SK-N-MC (cell line): Measurements from ENCODE around the gene DPP8.

Experiments used
- DNase-seq: peaks from one replicate; pipeline ENCODE4 v3.0.0-alpha.2; 2011; ENCODE audit warnings: low read depth, low spot score
- H3K27ac ChIP-seq: fragments of 200-600 bp; sonication (generic); 2 replicates; pipeline ENCODE4 v1.5.1; 2016; ENCODE audit warnings: mixed run types
- H3K36me3 ChIP-seq: fragments of 200-600 bp; sonication (generic); 2 replicates; pipeline ENCODE4 v1.6.1; 2017; ENCODE audit warnings: antibody characterized with exemption, low read length, mixed read lengths; ENCODE audit not compliant: insufficient read depth
- H3K4me3 ChIP-seq: fragments of 200-600 bp; sonication (generic); 2 replicates; pipeline ENCODE4 v1.5.1; 2016
- H3K9ac ChIP-seq: fragments of 200-600 bp; sonication (generic); 2 replicates; pipeline ENCODE4 v1.8.0; 2017; ENCODE audit warnings: mixed run types, mixed read lengths; ENCODE audit not compliant: insufficient read length
- H3K9me3 ChIP-seq: fragments of 200-600 bp; sonication (generic); 2 replicates; pipeline ENCODE4 v1.6.1; 2017; ENCODE audit warnings: low read depth, mild to moderate bottlenecking, antibody characterized with exemption, low read length, moderate library complexity, mixed read lengths
- EZH2 ChIP-seq: fragments of 200-600 bp; sonication (generic); IDR thresholded peaks from one replicate; pipeline ENCODE4 v1.6.1; 2017; ENCODE audit warnings: antibody characterized with exemption
- FOXP2 ChIP-seq: optimal IDR thresholded peaks from 2 replicates; pipeline ENCODE3; 2011; ENCODE audit warnings: mild to moderate bottlenecking, moderate library complexity; ENCODE audit not compliant: insufficient read depth; ENCODE audit errors: extremely low read length, control extremely low read depth
- POLR2AphosphoS5 ChIP-seq: IDR thresholded peaks from 2 replicates; pipeline ENCODE4 v1.6.1; 2012; ENCODE audit warnings: mild to moderate bottlenecking, low read depth, low read length, borderline replicate concordance

Gene DPP8

GRCh38 chr15:65530318-65531111 is 13.0 kb upstream of the DPP8 start, which contains the start of gene HACD3:
Gene HACD3 (plus strand): TSS chr15:65530463. CDS start chr15:65530632, 169 bp downstream.
- H3K27ac ChIP-seq: peak within 1 kb of the TSS; percentile 75
- TF ChIP-seq POLR2AphosphoS5 (peak; percentile 86; the same call in 1 of the 2 replicates), EZH2 (no peak), FOXP2 (peak; percentile 81)

DNA sequence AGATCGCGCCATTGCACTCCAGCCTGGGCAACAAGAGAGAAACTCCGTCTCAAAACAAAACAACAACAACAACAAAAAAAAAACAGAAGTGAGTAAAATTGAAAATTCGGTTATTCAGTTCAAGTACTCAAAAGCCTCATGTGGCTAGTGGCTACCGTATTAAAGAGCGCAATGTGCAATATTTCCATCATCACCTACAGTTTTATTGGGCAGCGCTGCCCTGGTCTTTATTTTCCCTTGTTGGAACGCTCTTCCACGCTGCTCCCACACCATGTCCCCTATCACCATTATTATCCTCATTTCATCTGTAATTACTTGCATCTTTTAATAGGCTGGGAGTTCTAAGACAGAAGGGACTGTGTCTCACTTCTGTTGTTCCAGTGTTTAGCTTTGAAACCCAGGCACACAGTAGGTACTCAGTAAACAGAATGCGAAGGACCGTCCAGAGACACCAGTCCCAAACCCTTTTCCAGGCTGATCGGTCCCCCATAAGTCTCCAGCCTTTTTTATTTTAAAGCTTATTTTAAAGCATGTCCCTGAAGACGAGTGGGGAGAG is 12.4 kb upstream of the DPP8 start:
- peak overlapping the region; percentile 98 for H3K4me3 ChIP-seq
- peak overlapping the region; percentile 95 for H3K9ac ChIP-seq
- H3K9me3 ChIP-seq: no peaks in the 10 kb centered on the region
- DNase-seq: no peak
- peaks cover 9% of the 10 kb centered on the region; the same call in 1 of the 2 replicates for H3K36me3 ChIP-seq
- no peak for TF ChIP-seq POLR2AphosphoS5
- TF ChIP-seq FOXP2: no peak
- peak overlapping the region; percentile 15; the same call in 1 of the 2 replicates for H3K27ac ChIP-seq

More at GRCh38 chr15:65530318-65531111, 13.0 kb upstream of the DPP8 start, which contains the start of gene HACD3:
- Histone ChIP-seq H3K9me3 (no peaks in the 10 kb centered on the region), H3K36me3 (peaks cover 16% of the 10 kb centered on the region), H3K9ac (peak within 1 kb of the TSS; percentile 95), H3K4me3 (peak within 1 kb of the TSS; percentile 98)
- no peak for DNase-seq

DNA sequence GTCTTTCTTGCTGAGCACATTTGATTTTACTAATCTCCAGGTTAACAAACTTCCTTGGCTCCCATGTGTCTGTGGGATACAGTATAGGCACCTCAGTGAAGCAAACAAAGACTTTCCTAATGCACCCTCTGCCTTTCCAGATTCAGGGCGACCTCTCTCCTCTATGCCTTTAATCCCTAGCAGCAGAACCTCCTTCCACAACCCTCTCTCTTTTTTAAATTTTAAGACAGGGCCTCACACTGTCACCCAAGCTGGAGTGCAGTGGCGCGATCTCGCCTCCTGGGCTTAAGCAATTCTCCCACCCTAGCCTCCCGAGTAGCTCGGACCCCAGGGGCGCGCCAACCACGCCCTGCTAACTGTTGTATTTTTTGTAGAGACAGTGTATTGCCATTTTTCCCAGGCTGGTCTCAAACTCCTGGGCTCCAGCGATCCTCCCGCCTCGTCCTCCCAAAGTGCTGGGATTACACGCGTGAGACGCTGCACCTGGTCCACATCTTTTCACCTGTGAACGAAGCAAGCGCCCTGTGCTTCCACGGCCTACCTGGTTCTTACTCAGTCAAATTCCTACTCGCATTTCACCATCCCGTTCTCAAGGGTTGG is 11.1 kb upstream of the DPP8 start:
- Histone ChIP-seq H3K36me3 (0 out of 2 replicates have a peak, but pooled peaks cover 3% of the 10 kb centered on the region), H3K4me3 (no peak overlapping the region), H3K9me3 (no peaks in the 10 kb centered on the region), H3K9ac (no peak overlapping the region), H3K27ac (peak overlapping the region; percentile 75)
- TF ChIP-seq EZH2 (no peak), FOXP2 (no peak), POLR2AphosphoS5 (no peak)
- no peak for DNase-seq

DNA sequence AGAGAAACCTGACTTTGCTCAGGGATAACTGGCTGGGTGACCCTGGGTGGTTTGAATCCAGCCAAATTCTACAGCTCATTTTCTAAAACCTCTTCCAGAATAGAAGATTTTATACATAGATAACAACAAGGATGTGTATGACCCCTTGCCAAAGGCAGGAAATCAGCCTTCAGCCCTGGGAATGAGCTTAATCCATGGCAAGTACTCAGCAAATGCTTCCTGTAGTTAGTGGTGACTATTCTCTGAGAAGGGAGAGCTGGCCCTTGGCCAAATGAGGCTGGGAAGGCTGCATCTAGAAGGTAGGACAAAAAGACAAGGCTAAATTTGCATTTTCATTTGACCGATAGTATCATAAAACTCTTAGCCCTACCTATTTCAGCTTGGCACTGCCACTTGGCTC is 8.1 kb upstream of the DPP8 start:
- no peak overlapping the region for H3K9ac ChIP-seq
- H3K36me3 ChIP-seq: no peaks in the 10 kb centered on the region
- TF ChIP-seq EZH2: no peak
- TF ChIP-seq FOXP2: no peak
- TF ChIP-seq POLR2AphosphoS5: no peak
- H3K9me3 ChIP-seq: no peaks in the 10 kb centered on the region
- H3K4me3 ChIP-seq: no peak overlapping the region
- 0 out of 2 replicates have a peak overlapping the region, but pooled peaks have one; percentile 4 for H3K27ac ChIP-seq
- no peak for DNase-seq

DNA sequence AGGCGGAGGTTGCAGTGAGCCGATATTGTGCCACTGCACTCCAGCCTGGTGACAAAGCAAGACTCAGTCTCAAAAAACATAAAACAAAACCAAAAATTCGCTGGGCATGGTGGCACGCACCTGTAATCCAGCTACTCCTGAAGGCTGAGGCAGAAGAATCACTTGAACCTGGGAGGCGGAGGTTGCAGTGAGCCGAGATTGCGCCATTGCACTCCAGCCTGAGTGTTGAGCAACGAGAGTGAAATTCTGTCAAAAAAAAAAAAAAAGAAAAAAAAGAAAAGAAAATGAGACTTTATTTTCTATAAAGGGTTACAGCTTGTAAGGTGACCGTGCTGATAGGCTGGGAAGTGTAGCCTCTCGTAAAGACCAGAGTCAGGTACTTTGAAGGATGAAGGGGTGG is 6.7 kb upstream of the DPP8 start:
- no peak for DNase-seq
- H3K9ac ChIP-seq: no peak overlapping the region

DNA sequence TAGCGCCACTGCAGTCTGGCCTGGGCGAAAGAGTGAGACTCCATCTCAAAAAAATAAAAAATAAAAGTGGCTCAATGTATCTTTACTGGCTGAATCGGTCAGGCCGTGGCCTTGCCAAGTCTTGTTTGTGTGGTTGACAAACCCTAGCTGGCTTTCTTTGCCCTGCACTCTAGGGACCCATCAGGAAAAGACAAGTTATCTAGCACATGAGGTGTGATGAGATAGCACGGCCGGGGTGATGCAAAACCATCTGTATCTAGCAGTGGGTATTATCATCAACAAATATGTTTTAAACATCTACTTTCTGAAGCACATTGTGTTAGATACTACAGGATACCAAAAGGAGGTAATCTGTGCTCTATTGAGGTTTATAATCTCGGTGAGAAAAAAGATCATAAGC is 3.9 kb upstream of the DPP8 start:
- H3K27ac ChIP-seq: no peak overlapping the region
- H3K4me3 ChIP-seq: no peak overlapping the region
- no peak for DNase-seq
- no peaks in the 10 kb centered on the region for H3K9me3 ChIP-seq
- H3K9ac ChIP-seq: no peak overlapping the region
- no peaks in the 10 kb centered on the region for H3K36me3 ChIP-seq
- TF ChIP-seq POLR2AphosphoS5: no peak
- no peak for TF ChIP-seq FOXP2
- TF ChIP-seq EZH2: no peak

More for the DNA sequence above, 6.7 kb upstream of the DPP8 start:
- Histone ChIP-seq H3K9me3 (no peaks in the 10 kb centered on the region), H3K27ac (no peak overlapping the region), H3K36me3 (no peaks in the 10 kb centered on the region), H3K4me3 (no peak overlapping the region)
- TF ChIP-seq FOXP2: no peak
- TF ChIP-seq EZH2: no peak
- TF ChIP-seq POLR2AphosphoS5: no peak

GRCh38 chr15:65518633-65519285 is 1.3 kb upstream of the DPP8 start:
- Histone ChIP-seq H3K36me3 (peaks cover 11% of the 10 kb centered on the region), H3K9ac (no peak overlapping the region), H3K27ac (peak overlapping the region; percentile 46; the same call in 1 of the 2 replicates), H3K4me3 (no peak overlapping the region), H3K9me3 (no peaks in the 10 kb centered on the region)
- TF ChIP-seq EZH2: no peak
- no peak for TF ChIP-seq POLR2AphosphoS5
- TF ChIP-seq FOXP2: no peak
- no peak for DNase-seq

DNA sequence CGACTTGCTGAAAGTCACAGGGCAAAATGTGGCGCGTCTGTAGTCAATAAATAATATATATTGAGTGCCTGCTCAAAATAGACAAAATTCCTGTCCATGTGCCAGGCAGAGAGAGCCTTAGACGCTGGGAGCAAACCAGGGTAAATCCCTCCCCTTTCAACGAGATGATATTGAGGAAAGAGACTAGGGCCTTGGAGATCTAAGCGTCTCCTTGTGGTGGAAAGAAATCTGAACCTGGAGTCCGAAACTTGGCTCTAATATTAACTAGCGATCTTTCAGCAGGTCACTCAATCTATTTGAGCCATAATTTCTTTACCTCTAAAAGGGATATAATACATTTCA is 348 bp upstream of the DPP8 start:
- no peak for DNase-seq
- peak overlapping the region; percentile 99 for H3K4me3 ChIP-seq
- peaks cover 11% of the 10 kb centered on the region for H3K36me3 ChIP-seq
- H3K27ac ChIP-seq: 0 out of 2 replicates have a peak overlapping the region, but pooled peaks have one; percentile 59
- peak overlapping the region; percentile 83 for H3K9ac ChIP-seq
- H3K9me3 ChIP-seq: no peaks in the 10 kb centered on the region
- no peak for TF ChIP-seq EZH2
- no peak for TF ChIP-seq FOXP2
- TF ChIP-seq POLR2AphosphoS5: no peak
